Left cardiac atrium (tissue), 4 donors: ENCODE results near the gene CNNM1. TPM values are rescaled to one million over a fixed set of nuclear protein-coding genes. Genes with fewer than 3 reads are reported as not detected.
A peak's percentile ranks its signal among the peaks of the same experiment; 100 is the strongest.

Source experiments
- ATAC-seq, 2 donors: fragments of 200-7000 bp; cut with Tn5 transposase; one replicate each; pipeline ENCODE4 v1.9.1; 2020; ENCODE audit warnings: mild to moderate bottlenecking in 2 of 2, moderate library complexity in 2 of 2
- DNase-seq: peaks from one replicate; pipeline ENCODE4 v3.0.0-alpha.2; 2020
- intact Hi-C, 2 donors: fragments of 100-400 bp; cut with DNase I; formaldehyde crosslinking; loops; one replicate each; pipeline versions ENCODE4 v1.14.1 to v1.15.1; 2022 to 2023
- total RNA-seq, 2 donors: library from RNA; stranded (reverse); fragmentation: NEBNext Ultra II Directional; extraction: Animal tissue kit (Norgen Biotek cat#: 25700); gene quantifications; one replicate each; pipeline ENCODE4 v1.2.1, GENCODE V29; 2021
- donor health status: DM: no; HTN: yes; CAD: no.
- donor health status: DM: no; HTN: yes; CAD: no; lungs with severe emphysema.
- donor health status: DM: yes; HTN: yes; CAD: no.
- donor health status: Dilated cardiomyopathy.

CNNM1 gene
- total RNA-seq, 2 donors from 2014 or later = 0.05 to 0.15 TPM

GRCh38 chr10:99395750-99396445 lies 66.7 kb downstream of the CNNM1 start:
- ATAC-seq = peak in 1 of 2 donors; percentile 14
- no peak for DNase-seq
- intact Hi-C loops = no loop called here

- DNase-seq (no peak), ATAC-seq (no peak)
- intact Hi-C loops = no loop called here
These were observed 67.3 kb downstream of the CNNM1 start for GRCh38 chr10:99396471-99396870.

GRCh38 chr10:99399664-99400063 lies 70.5 kb downstream of the CNNM1 start:
- intact Hi-C loops = no loop called here
- DNase-seq (no peak), ATAC-seq (no peak)

- ATAC-seq (no peak), DNase-seq (no peak)
- intact Hi-C loops = no loop called here
These were observed 74.5 kb downstream of the CNNM1 start for GRCh38 chr10:99403674-99404073.

- DNase-seq (no peak), ATAC-seq (no peak)
- intact Hi-C loops = no loop called here
These were observed 77.0 kb downstream of the CNNM1 start for GRCh38 chr10:99406149-99406548.

GRCh38 chr10:99410146-99410545 lies 81.0 kb downstream of the CNNM1 start:
- no peak for ATAC-seq
- DNase-seq = no peak
- intact Hi-C loops = no loop called here

- intact Hi-C loops = no loop called here
- no peak for DNase-seq
- ATAC-seq = no peak
These were observed 81.7 kb downstream of the CNNM1 start for GRCh38 chr10:99410876-99411275.

- intact Hi-C loops = no loop called here
- DNase-seq = no peak
- ATAC-seq = no peak
These were observed 82.4 kb downstream of the CNNM1 start for GRCh38 chr10:99411546-99411945.

- peak; percentile 12 to 32 for ATAC-seq
- intact Hi-C loops = no loop called here
- DNase-seq = no peak
These were observed 82.9 kb downstream of the CNNM1 start for GRCh38 chr10:99412099-99412498.

- DNase-seq (no peak), ATAC-seq (no peak)
- intact Hi-C loops = no loop called here
These were observed 89.9 kb downstream of the CNNM1 start for GRCh38 chr10:99418910-99419624.

GRCh38 chr10:99419688-99420087 lies 90.5 kb downstream of the CNNM1 start:
- ATAC-seq = no peak
- intact Hi-C loops = no loop called here
- DNase-seq = no peak

GRCh38 chr10:99421233-99421739 lies 92.1 kb downstream of the CNNM1 start:
- ATAC-seq (no peak), DNase-seq (no peak)
- intact Hi-C loops = no loop called here

- no peak for ATAC-seq
- no peak for DNase-seq
- intact Hi-C loops = no loop called here
These were observed 93.5 kb downstream of the CNNM1 start for GRCh38 chr10:99422529-99423096.

- DNase-seq (no peak), ATAC-seq (no peak)
These were observed 95.5 kb downstream of the CNNM1 start for GRCh38 chr10:99424656-99425055.

GRCh38 chr10:99425204-99425603 lies 96.0 kb downstream of the CNNM1 start:
- no peak for ATAC-seq
- intact Hi-C loops = no loop called here
- DNase-seq = no peak

More at GRCh38 chr10:99424656-99425055, 95.5 kb downstream of the CNNM1 start:
- intact Hi-C loops = no loop called here

- intact Hi-C loops = no loop called here
- DNase-seq = no peak
- no peak for ATAC-seq
These were observed 97.5 kb downstream of the CNNM1 start for GRCh38 chr10:99426689-99427088.

- intact Hi-C loops = no loop called here
- ATAC-seq = no peak
- no peak for DNase-seq
These were observed 98.5 kb downstream of the CNNM1 start for GRCh38 chr10:99427566-99428190.

- intact Hi-C loops = loop anchor here in 1 of 2 donors (5.0 to 10.0 kb wide), 3 partner anchors 37 to 965 kb away; no protein-coding TSS in a partner anchor
- ATAC-seq = no peak
- DNase-seq = no peak
These were observed 100.5 kb downstream of the CNNM1 start for GRCh38 chr10:99429517-99430095.

GRCh38 chr10:99430116-99430450 lies 100.9 kb downstream of the CNNM1 start:
- ATAC-seq (peak; percentile 2 to 15), DNase-seq (no peak)
- intact Hi-C loops = loop anchor here in 1 of 2 donors (5.0 to 10.0 kb wide), 3 partner anchors 38 to 965 kb away; no protein-coding TSS in a partner anchor
